Activated naive CD4-positive, alpha-beta T cell treated with anti-CD3 and anti-CD28 coated beads for 36 hours (primary cell): ENCODE results near the gene MOB2. TPM values are rescaled to one million over a fixed set of nuclear protein-coding genes. Genes with fewer than 3 reads are reported as not detected.

ENCODE experiments used
- CTCF ChIA-PET: fragments of 350-600 bp; sonication (Branson Sonifier 250); formaldehyde crosslinking; loops from one replicate; lab custom pipeline; 2021; ENCODE audit warnings: antibody characterized with exemption; lab: Charles Lee
- DNase-seq: peaks from one replicate; pipeline ENCODE4 v3.0.0-alpha.2; 2020
- H3K27ac Mint-ChIP-seq: one replicate; pipeline ENCODE4 v1.8.0; 2021; ENCODE audit warnings: mild to moderate bottlenecking, mixed read lengths
- H3K27me3 Mint-ChIP-seq: one replicate; pipeline ENCODE4 v1.8.0; 2021; ENCODE audit warnings: low read depth, mixed read lengths
- H3K36me3 Mint-ChIP-seq: one replicate; pipeline ENCODE4 v1.8.0; 2021; ENCODE audit warnings: low read depth, mixed read lengths
- H3K4me1 Mint-ChIP-seq: one replicate; pipeline ENCODE4 v1.8.0; 2021; ENCODE audit warnings: low read depth, mixed read lengths
- H3K4me3 Mint-ChIP-seq: one replicate; pipeline ENCODE4 v1.8.0; 2021; ENCODE audit warnings: mild to moderate bottlenecking, moderate library complexity, mixed read lengths
- H3K9me3 Mint-ChIP-seq: one replicate; pipeline ENCODE4 v1.8.0; 2021; ENCODE audit warnings: mixed read lengths
- intact Hi-C: fragments of 100-400 bp; cut with micrococcal nuclease; formaldehyde crosslinking; loops from one replicate; pipeline ENCODE4 v1.15.1; 2023
- total RNA-seq, 2 experiments: library from RNA; stranded (reverse); gene quantifications; one replicate each; pipeline ENCODE4 v1.2.3, GENCODE V29; 2021

MOB2 gene
- total RNA-seq, 2 experiments from 2014 or later: 12.4 to 14.1 TPM

DNA sequence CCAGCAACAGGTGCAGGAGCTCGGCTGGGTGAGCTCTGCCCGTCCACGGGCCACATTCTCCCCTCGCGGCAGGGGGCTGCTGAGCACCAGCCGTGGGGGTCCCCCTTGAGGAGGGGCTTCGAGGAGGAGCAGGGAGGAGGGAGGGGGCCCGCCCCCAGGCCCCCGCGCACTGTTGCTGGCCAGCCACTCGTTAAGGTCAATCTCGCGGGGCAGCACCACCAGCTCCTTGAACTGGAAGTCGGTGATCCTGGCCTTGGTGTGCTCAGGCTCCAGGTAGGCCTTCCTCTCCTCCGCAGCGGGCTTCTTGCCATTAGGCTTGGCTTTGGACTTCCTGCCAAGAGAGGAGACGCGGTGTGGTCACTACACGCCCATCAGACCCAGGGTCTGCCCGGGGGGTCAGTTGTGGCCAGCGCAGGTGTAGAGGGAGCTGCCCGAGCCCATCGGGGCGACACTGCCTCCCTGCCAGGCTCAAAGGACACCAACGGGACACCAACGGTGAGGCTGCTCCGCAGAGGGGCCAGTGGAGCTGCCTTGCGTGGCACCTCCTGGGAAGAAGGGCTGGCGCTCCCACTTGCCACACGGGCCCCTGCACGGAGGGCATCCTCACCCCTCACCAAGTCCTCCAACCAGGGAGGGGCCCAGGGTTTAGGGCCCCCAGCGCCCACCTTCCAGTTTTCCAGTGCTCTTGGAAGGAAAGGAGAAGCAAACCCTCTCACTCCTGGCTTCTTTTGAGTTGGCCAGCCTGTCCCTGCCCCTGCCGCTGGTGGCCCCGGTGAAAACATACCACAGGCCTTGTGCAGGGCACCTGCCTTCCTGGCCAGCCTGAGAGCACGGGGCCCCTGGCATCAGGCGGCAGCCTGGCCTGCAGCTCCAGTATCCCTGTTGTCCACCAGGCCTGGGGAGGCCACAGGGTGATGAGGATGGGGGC lies 5.8 kb downstream of the MOB2 start:
- Mint-ChIP-seq H3K4me1 (peaks cover 3% of the 10 kb centered on the region), H3K27ac (no peak overlapping the region), H3K36me3 (peaks cover 3% of the 10 kb centered on the region), H3K4me3 (no peak overlapping the region), H3K9me3 (no peaks in the 10 kb centered on the region), H3K27me3 (no peaks in the 10 kb centered on the region)
- CTCF ChIA-PET: interaction anchor here (0.5 kb wide), 1 partner anchor 9 kb away, joined by 9 read pairs; no protein-coding TSS in a partner anchor
- intact Hi-C loops: no loop called here
- no peak for DNase-seq

DNA sequence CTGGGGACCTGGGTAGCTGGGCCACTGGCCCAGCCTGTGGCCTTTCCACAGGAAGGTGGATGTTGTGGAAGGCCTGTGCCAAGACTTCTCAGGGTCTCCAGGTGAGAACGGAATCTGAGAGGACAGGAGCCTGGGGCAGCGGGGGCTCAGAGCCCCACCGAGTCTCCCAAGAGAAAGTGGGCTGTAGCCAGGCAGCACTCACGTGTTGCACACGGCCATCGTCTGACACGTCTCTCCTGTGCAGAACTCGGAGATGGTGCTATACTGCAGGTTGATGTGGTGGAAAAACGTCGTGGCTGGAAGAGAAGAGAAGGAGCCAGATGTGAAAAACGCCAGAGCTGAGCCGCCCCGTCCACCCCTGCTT lies 6.4 kb downstream of the MOB2 start:
- H3K4me3 Mint-ChIP-seq: no peak overlapping the region

GRCh38 chr11:1479678-1480118 lies 6.9 kb downstream of the MOB2 start:
- Mint-ChIP-seq H3K4me1 (no peaks in the 10 kb centered on the region), H3K36me3 (peaks cover 3% of the 10 kb centered on the region)

More for the DNA sequence above, 6.4 kb downstream of the MOB2 start:
- no peaks in the 10 kb centered on the region for H3K4me1 Mint-ChIP-seq
- no peak overlapping the region for H3K27ac Mint-ChIP-seq
- no peak for DNase-seq
- H3K27me3 Mint-ChIP-seq: no peaks in the 10 kb centered on the region
- intact Hi-C loops: no loop called here
- peaks cover 3% of the 10 kb centered on the region for H3K36me3 Mint-ChIP-seq
- CTCF ChIA-PET: interaction anchor here (0.5 kb wide), 1 partner anchor 10 kb away, joined by 9 read pairs; no protein-coding TSS in a partner anchor
- H3K9me3 Mint-ChIP-seq: no peaks in the 10 kb centered on the region

DNA sequence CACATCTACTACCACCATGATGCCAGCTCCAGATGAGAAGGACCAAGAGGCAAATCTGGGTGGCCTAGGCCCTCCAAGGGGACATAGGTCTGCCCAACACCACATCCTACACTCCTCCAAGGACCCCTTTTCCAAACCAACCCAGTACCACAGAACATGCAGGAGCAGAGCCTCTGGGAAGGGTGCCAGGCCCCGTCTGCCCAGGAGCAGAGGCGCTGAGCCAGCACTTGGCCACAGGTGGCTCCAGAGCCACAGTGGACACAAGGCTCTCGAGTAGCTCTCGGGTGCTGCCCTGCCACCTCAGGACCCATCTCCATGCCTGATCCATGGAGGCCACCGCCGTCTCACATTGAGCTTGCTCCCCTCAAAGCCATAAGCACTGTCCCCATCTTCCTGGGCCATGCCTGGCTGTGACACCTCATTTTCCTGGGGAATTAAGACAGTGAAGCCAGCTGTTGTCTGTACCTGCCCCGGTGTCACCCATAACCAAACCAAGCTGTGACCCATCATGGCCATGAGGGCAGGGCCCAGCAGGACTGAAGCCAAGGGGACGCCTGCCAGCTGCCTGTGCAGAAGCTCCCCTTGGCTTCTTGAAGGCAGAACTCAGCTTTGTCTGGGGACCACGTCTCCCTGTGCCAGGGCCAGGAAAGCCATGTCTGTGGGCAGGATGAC lies 7.4 kb downstream of the MOB2 start:
- Mint-ChIP-seq H3K9me3 (no peaks in the 10 kb centered on the region), H3K27ac (no peak overlapping the region), H3K27me3 (no peaks in the 10 kb centered on the region), H3K4me1 (no peaks in the 10 kb centered on the region), H3K36me3 (peaks cover 3% of the 10 kb centered on the region), H3K4me3 (no peak overlapping the region)
- CTCF ChIA-PET: interaction anchor here (0.6 kb wide), 1 partner anchor 363 kb away, joined by 4 read pairs; no protein-coding TSS in a partner anchor
- intact Hi-C loops: no loop called here
- no peak for DNase-seq

More at GRCh38 chr11:1479678-1480118, 6.9 kb downstream of the MOB2 start:
- CTCF ChIA-PET: interaction anchor here (0.5 to 0.6 kb wide), 2 partner anchors 10 to 364 kb away, joined by 4 to 9 read pairs; no protein-coding TSS in a partner anchor
- H3K9me3 Mint-ChIP-seq: no peaks in the 10 kb centered on the region
- DNase-seq: no peak
- no peak overlapping the region for H3K4me3 Mint-ChIP-seq
- no peak overlapping the region for H3K27ac Mint-ChIP-seq
- no peaks in the 10 kb centered on the region for H3K27me3 Mint-ChIP-seq
- intact Hi-C loops: no loop called here

DNA sequence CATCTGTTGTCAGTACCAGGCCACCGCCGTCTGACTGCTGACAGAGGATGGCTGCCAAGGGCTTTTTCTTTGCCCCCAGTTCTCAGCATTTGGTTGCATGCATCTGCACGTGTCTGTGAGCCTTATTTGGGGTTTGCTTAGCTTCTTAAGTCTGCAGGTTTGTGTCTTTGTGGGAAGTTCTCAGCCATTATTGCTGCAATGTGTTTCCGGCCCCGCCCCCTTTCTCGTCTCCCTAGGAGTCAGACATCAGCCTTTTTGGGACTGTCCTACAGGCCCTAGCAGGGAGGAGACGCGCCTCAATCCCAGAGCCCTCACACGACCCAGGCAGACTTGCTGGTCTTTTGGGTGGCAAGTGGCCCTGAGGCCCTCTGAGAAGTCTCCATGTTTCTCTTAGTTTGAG lies 8.0 kb downstream of the MOB2 start:
- no peak overlapping the region for H3K4me3 Mint-ChIP-seq
- no peak for DNase-seq
- H3K36me3 Mint-ChIP-seq: peaks cover 3% of the 10 kb centered on the region
- H3K27me3 Mint-ChIP-seq: no peaks in the 10 kb centered on the region
- intact Hi-C loops: no loop called here
- CTCF ChIA-PET: no interaction called here
- H3K9me3 Mint-ChIP-seq: no peaks in the 10 kb centered on the region
- H3K4me1 Mint-ChIP-seq: no peaks in the 10 kb centered on the region
- no peak overlapping the region for H3K27ac Mint-ChIP-seq

DNA sequence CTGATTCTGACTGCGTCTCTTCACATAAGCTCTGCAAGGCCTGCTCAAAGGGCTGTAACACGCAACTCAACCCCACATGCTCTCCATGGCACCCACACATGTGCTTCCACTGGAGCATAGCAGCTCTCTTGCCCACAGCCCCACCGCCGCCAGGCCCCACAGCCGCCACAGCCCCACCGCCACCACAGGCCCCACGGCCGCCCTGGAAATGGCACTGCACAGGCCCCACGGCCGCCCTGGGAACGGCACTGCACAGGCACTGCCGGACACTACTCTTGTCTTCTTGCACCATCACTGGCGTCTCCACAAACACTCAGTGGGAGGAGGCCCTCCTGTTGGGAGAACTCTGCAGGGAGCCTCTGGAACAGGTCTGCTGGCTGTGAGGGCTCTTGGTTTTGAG lies 8.6 kb downstream of the MOB2 start:
- Mint-ChIP-seq H3K27ac (no peak overlapping the region), H3K9me3 (no peaks in the 10 kb centered on the region), H3K36me3 (peaks cover 3% of the 10 kb centered on the region), H3K27me3 (no peaks in the 10 kb centered on the region), H3K4me3 (no peak overlapping the region), H3K4me1 (no peaks in the 10 kb centered on the region)
- intact Hi-C loops: no loop called here
- no peak for DNase-seq
- CTCF ChIA-PET: no interaction called here

- CTCF ChIA-PET: no interaction called here
- Mint-ChIP-seq H3K4me3 (no peak overlapping the region), H3K27ac (no peak overlapping the region), H3K4me1 (no peaks in the 10 kb centered on the region), H3K36me3 (peaks cover 3% of the 10 kb centered on the region), H3K27me3 (no peaks in the 10 kb centered on the region), H3K9me3 (no peaks in the 10 kb centered on the region)
- no peak for DNase-seq
- intact Hi-C loops: no loop called here
Observed at GRCh38 chr11:1476940-1477736, 9.4 kb downstream of the MOB2 start.

- peaks cover 3% of the 10 kb centered on the region for H3K36me3 Mint-ChIP-seq
- no peaks in the 10 kb centered on the region for H3K9me3 Mint-ChIP-seq
- no peak overlapping the region for H3K27ac Mint-ChIP-seq
- intact Hi-C loops: no loop called here
- H3K4me3 Mint-ChIP-seq: no peak overlapping the region
- H3K4me1 Mint-ChIP-seq: no peaks in the 10 kb centered on the region
- no peaks in the 10 kb centered on the region for H3K27me3 Mint-ChIP-seq
- DNase-seq: no peak
- CTCF ChIA-PET: no interaction called here
Observed at GRCh38 chr11:1475841-1476240, 10.7 kb downstream of the MOB2 start.

GRCh38 chr11:1473786-1474185 lies 12.8 kb downstream of the MOB2 start:
- Mint-ChIP-seq H3K9me3 (no peaks in the 10 kb centered on the region), H3K27me3 (no peaks in the 10 kb centered on the region), H3K36me3 (peaks cover 2% of the 10 kb centered on the region), H3K27ac (no peak overlapping the region), H3K4me3 (no peak overlapping the region), H3K4me1 (no peaks in the 10 kb centered on the region)
- intact Hi-C loops: no loop called here
- DNase-seq: no peak
- CTCF ChIA-PET: no interaction called here

DNA sequence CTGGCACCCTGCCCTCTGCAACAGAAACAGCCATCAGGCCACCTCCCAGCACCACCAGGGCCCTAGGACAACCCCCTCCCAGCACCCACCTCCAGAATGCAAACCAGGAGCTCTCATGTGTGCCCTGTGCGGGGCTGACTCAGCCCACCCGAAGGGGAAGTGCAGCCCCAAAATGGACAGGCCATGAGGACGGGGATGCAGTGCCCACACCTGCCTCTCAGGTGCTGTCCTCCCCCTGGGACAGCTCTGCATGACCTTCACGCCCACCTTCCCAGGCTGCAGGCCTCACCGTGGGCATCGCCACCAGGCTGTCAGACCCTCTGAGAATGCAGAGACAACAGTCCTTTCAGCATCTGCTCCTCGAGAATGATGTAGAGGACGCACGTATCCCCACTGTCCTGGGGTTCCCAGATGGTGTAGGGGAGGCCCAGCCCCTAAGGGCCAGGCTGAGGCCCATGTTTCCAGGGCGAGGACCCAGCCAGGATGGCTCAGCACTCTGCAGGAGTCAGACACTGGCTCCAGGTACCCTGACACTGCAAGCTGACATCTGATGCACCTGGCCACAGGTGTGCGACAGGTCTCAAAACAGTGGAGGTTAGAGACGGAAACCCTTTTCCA lies 13.5 kb downstream of the MOB2 start:
- Mint-ChIP-seq H3K9me3 (no peaks in the 10 kb centered on the region), H3K4me1 (no peaks in the 10 kb centered on the region), H3K4me3 (no peak overlapping the region), H3K36me3 (peaks cover 2% of the 10 kb centered on the region), H3K27ac (no peak overlapping the region), H3K27me3 (no peaks in the 10 kb centered on the region)
- CTCF ChIA-PET: interaction anchor here (0.6 kb wide), 1 partner anchor 106 kb away, joined by 4 read pairs; no protein-coding TSS in a partner anchor
- no peak for DNase-seq
- intact Hi-C loops: no loop called here

DNA sequence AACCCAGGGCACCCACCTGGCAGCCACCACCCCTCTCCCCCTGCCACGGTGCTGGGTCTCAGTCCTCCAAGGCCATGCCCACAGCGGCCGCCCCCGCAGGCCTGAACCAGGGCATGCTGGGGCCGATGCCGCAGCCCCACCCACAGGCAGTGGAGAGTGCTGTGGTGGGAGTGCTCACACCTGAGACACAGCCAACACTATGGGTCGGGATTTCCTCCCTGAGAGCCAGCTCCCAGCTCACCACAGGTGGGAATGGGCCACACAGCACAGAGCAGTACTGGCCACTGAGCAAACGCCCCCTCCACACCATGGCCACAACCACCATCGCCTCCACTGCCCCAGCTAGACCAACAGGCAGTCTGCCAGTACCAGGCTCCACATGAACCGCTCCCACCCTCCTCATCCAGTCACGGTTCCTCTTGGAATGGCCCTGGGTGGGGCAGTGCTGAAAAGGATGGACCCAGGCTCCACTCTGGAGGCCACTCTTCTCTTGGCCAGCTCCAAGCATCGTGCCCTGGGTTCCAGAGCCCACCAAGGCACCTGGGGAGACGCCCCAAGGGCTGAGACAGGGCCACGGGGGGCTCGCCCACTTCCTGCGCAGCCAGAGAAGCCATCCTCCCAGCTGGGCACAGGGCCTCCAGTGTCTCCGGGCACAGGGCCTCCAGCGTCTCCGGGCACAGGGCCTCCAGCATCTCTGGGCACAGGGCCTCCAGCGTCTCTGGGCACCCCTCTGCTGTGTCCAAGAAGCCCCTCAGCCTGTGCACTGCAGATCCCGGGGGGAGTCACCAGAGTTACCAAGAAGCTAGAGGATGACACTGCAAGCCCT lies 14.2 kb downstream of the MOB2 start:
- CTCF ChIA-PET: interaction anchor here (0.6 kb wide), 1 partner anchor 106 kb away, joined by 4 read pairs; no protein-coding TSS in a partner anchor
- Mint-ChIP-seq H3K27ac (no peak overlapping the region), H3K4me3 (no peak overlapping the region), H3K4me1 (no peaks in the 10 kb centered on the region), H3K9me3 (no peaks in the 10 kb centered on the region), H3K36me3 (no peaks in the 10 kb centered on the region), H3K27me3 (no peaks in the 10 kb centered on the region)
- DNase-seq: no peak
- intact Hi-C loops: no loop called here
